ENCODE measurements around the gene SPTSSA.

SPTSSA gene

GRCh38 chr14:34460841-34461240 is 1.2 kb downstream of the SPTSSA start:
- in situ Hi-C loops (cut with MboI; ENCODE audit: low pct_unique_long_range_greater_than_20kb, low sequenced_read_pairs, unreplicated experiment) = no loop called here
- TF ChIP-seq CTCF (IDR thresholded peaks at IDR 0.05; ENCODE audit: extremely low read depth, insufficient read depth, missing control alignments) = no peak
- no peak for DNase-seq (ENCODE audit: low spot score)

- no peak for DNase-seq (ENCODE audit: low spot score)
- in situ Hi-C loops (cut with MboI; ENCODE audit: low pct_unique_long_range_greater_than_20kb, low sequenced_read_pairs, unreplicated experiment) = no loop called here
Measured at GRCh38 chr14:34460295-34460694, 1.7 kb downstream of the SPTSSA start.

GRCh38 chr14:34457186-34457585 is 4.9 kb downstream of the SPTSSA start:
- no peak for DNase-seq (ENCODE audit: low spot score)
- TF ChIP-seq CTCF (IDR thresholded peaks at IDR 0.05; ENCODE audit: extremely low read depth, insufficient read depth, missing control alignments) = no peak
- in situ Hi-C loops (cut with MboI; ENCODE audit: low pct_unique_long_range_greater_than_20kb, low sequenced_read_pairs, unreplicated experiment) = no loop called here

More at GRCh38 chr14:34460295-34460694, 1.7 kb downstream of the SPTSSA start:
- no peak for TF ChIP-seq CTCF (IDR thresholded peaks at IDR 0.05; ENCODE audit: extremely low read depth, insufficient read depth, missing control alignments)

- DNase-seq (ENCODE audit: low spot score) = no peak
- no peak for TF ChIP-seq CTCF (IDR thresholded peaks at IDR 0.05; ENCODE audit: extremely low read depth, insufficient read depth, missing control alignments)
- in situ Hi-C loops (cut with MboI; ENCODE audit: low pct_unique_long_range_greater_than_20kb, low sequenced_read_pairs, unreplicated experiment) = no loop called here
Measured at GRCh38 chr14:34453226-34453625, 8.8 kb downstream of the SPTSSA start.

- no peak for DNase-seq (ENCODE audit: low spot score)
- no peak for TF ChIP-seq CTCF (IDR thresholded peaks at IDR 0.05; ENCODE audit: extremely low read depth, insufficient read depth, missing control alignments)
- in situ Hi-C loops (cut with MboI; ENCODE audit: low pct_unique_long_range_greater_than_20kb, low sequenced_read_pairs, unreplicated experiment) = no loop called here
Measured at GRCh38 chr14:34452258-34452822, 9.7 kb downstream of the SPTSSA start.

- DNase-seq (ENCODE audit: low spot score) = no peak
- in situ Hi-C loops (cut with MboI; ENCODE audit: low pct_unique_long_range_greater_than_20kb, low sequenced_read_pairs, unreplicated experiment) = no loop called here
- TF ChIP-seq CTCF (IDR thresholded peaks at IDR 0.05; ENCODE audit: extremely low read depth, insufficient read depth, missing control alignments) = no peak
Measured at GRCh38 chr14:34450958-34451357, 11.1 kb downstream of the SPTSSA start.

GRCh38 chr14:34450542-34450915 is 11.5 kb downstream of the SPTSSA start:
- TF ChIP-seq CTCF (IDR thresholded peaks at IDR 0.05; ENCODE audit: extremely low read depth, insufficient read depth, missing control alignments) = no peak
- in situ Hi-C loops (cut with MboI; ENCODE audit: low pct_unique_long_range_greater_than_20kb, low sequenced_read_pairs, unreplicated experiment) = no loop called here
- DNase-seq (ENCODE audit: low spot score) = no peak

All from GM13977 (cell line).